ENCODE results near the gene ATG7. TPM values are rescaled to one million over a fixed set of nuclear protein-coding genes. Genes with fewer than 3 reads are reported as not detected.
A peak's percentile ranks its signal among the peaks of the same experiment; 100 is the strongest.

Gene ATG7
- total and polyA plus RNA-seq, 2 experiments from 2014 or later: 22.2 to 22.9 TPM

- Histone ChIP-seq H3K36me3 (no peaks in the 10 kb centered on the region), H3K27ac (no peak overlapping the region), H3K9me3 (ENCODE audit: low read depth) (no peaks in the 10 kb centered on the region), H3K4me3 (no peak overlapping the region), H3K27me3 (no peaks in the 10 kb centered on the region), H3K4me1 (ENCODE audit: low read depth) (no peaks in the 10 kb centered on the region)
- TF ChIP-seq CTCF (IDR thresholded peaks at IDR 0.05; ENCODE audit: low read depth, low read length): no peak
- no peak for DNase-seq (ENCODE audit: low read depth in 1 of 2, low spot score in 1 of 2)
Observed at GRCh38 chr3:11464356-11464755, 192.2 kb downstream of the ATG7 start.

GRCh38 chr3:11465744-11466616 is 193.8 kb downstream of the ATG7 start:
- Histone ChIP-seq H3K4me3 (no peak overlapping the region), H3K36me3 (no peaks in the 10 kb centered on the region), H3K27ac (no peak overlapping the region), H3K9me3 (ENCODE audit: low read depth) (no peaks in the 10 kb centered on the region), H3K27me3 (no peaks in the 10 kb centered on the region), H3K4me1 (ENCODE audit: low read depth) (no peaks in the 10 kb centered on the region)
- no peak for TF ChIP-seq CTCF (IDR thresholded peaks at IDR 0.05; ENCODE audit: low read depth, low read length)
- DNase-seq (ENCODE audit: low read depth in 1 of 2, low spot score in 1 of 2): peak in 1 of 2 donors; percentile 96

GRCh38 chr3:11467875-11468274 is 195.7 kb downstream of the ATG7 start:
- TF ChIP-seq CTCF (IDR thresholded peaks at IDR 0.05; ENCODE audit: low read depth, low read length): no peak
- DNase-seq (ENCODE audit: low read depth in 1 of 2, low spot score in 1 of 2): no peak
- no peaks in the 10 kb centered on the region for H3K4me1 ChIP-seq (ENCODE audit: low read depth)
- H3K27me3 ChIP-seq: no peaks in the 10 kb centered on the region
- H3K9me3 ChIP-seq (ENCODE audit: low read depth): no peaks in the 10 kb centered on the region
- no peaks in the 10 kb centered on the region for H3K36me3 ChIP-seq
- no peak overlapping the region for H3K4me3 ChIP-seq
- no peak overlapping the region for H3K27ac ChIP-seq

GRCh38 chr3:11470031-11470853 is 198.0 kb downstream of the ATG7 start:
- no peak overlapping the region for H3K27ac ChIP-seq
- TF ChIP-seq CTCF (IDR thresholded peaks at IDR 0.05; ENCODE audit: low read depth, low read length): no peak
- no peak for DNase-seq (ENCODE audit: low read depth in 1 of 2, low spot score in 1 of 2)
- no peaks in the 10 kb centered on the region for H3K36me3 ChIP-seq
- H3K27me3 ChIP-seq: no peaks in the 10 kb centered on the region
- no peaks in the 10 kb centered on the region for H3K9me3 ChIP-seq (ENCODE audit: low read depth)
- H3K4me1 ChIP-seq (ENCODE audit: low read depth): no peaks in the 10 kb centered on the region
- H3K4me3 ChIP-seq: no peak overlapping the region

GRCh38 chr3:11475324-11475723 is 203.1 kb downstream of the ATG7 start:
- H3K36me3 ChIP-seq: no peaks in the 10 kb centered on the region
- no peaks in the 10 kb centered on the region for H3K9me3 ChIP-seq (ENCODE audit: low read depth)
- no peaks in the 10 kb centered on the region for H3K4me1 ChIP-seq (ENCODE audit: low read depth)
- no peak overlapping the region for H3K27ac ChIP-seq
- no peaks in the 10 kb centered on the region for H3K27me3 ChIP-seq
- no peak for TF ChIP-seq CTCF (IDR thresholded peaks at IDR 0.05; ENCODE audit: low read depth, low read length)
- no peak overlapping the region for H3K4me3 ChIP-seq
- no peak for DNase-seq (ENCODE audit: low read depth in 1 of 2, low spot score in 1 of 2)

All from cardiac muscle cell (in vitro differentiated cells and primary cell).